Sigmoid colon (tissue), 7 donors: Measurements from ENCODE around the gene SPPL2B. TPM values are rescaled to one million over a fixed set of nuclear protein-coding genes. Genes with fewer than 3 reads are reported as not detected.
"Not testable (repeated sequence)": the region's sequence is repeated elsewhere in the genome, so short reads cannot be mapped to it uniquely, and the experiment has no call there.

Experiments
- DNase-seq: peaks from one replicate; pipeline ENCODE4 v3.0.0-alpha.2; 2019
- H3K27ac ChIP-seq, 4 donors: fragments of 200-600 bp; sonication (generic); one replicate each; pipeline ENCODE4 v1.5.1; 2016 to 2019; ENCODE audit warnings: mild to moderate bottlenecking in 1 of 4
- H3K27me3 ChIP-seq, 3 donors: fragments of 200-600 bp; sonication (generic); one replicate each; pipeline ENCODE4 v1.5.1; 2019; ENCODE audit warnings: mild to moderate bottlenecking in 1 of 3
- H3K36me3 ChIP-seq, 4 donors: fragments of 200-600 bp; sonication (generic); one replicate each; pipeline ENCODE4 v1.5.1; 2016 to 2019
- H3K4me1 ChIP-seq, 4 donors: fragments of 200-600 bp; sonication (generic); one replicate each; pipeline ENCODE4 v1.5.1; 2017 to 2019
- H3K4me3 ChIP-seq, 4 donors: fragments of 200-600 bp; sonication (generic); one replicate each; pipeline ENCODE4 v1.5.1; 2017 to 2019; ENCODE audit warnings: mild to moderate bottlenecking in 2 of 4, moderate library complexity in 1 of 4
- H3K9me3 ChIP-seq, 4 donors: fragments of 200-600 bp in 3 of 4; sonication (generic) in 3 of 4; one replicate each; pipeline versions ENCODE4 v1.5.1 to v1.6.1; 2013 to 2019
- EP300 ChIP-seq, 4 donors: sonication (generic); formaldehyde crosslinking; IDR thresholded peaks; one replicate each; pipeline ENCODE4 v1.6.1; 2017; ENCODE audit warnings: antibody characterized with exemption in 4 of 4
- POLR2A ChIP-seq, 2 donors: fragments of 450-650 bp; IDR thresholded peaks; one replicate each; pipeline ENCODE4 v1.6.1; 2016; ENCODE audit warnings: antibody characterized with exemption in 2 of 2, mild to moderate bottlenecking in 2 of 2, moderate library complexity in 2 of 2
- POLR2AphosphoS5 ChIP-seq, 4 donors: sonication (generic); formaldehyde crosslinking; IDR thresholded peaks; one replicate each; pipeline ENCODE4 v1.6.1; 2017; ENCODE audit warnings: antibody characterized with exemption in 4 of 4
- WGBS, 2 donors: extraction: QIAGEN DNeasy Blood & Tissue Kit; methylation state at CpG; one replicate each; pipeline ENCODE4 v1.1.7; 2013; 5-methylcytosine and 5-hydroxymethylcytosine counted together
- intact Hi-C: fragments of 100-400 bp; cut with DNase I; formaldehyde crosslinking; loops from one replicate; pipeline ENCODE4 v1.15.1; 2023
- polyA plus RNA-seq, 3 donors: library from polyadenylated mRNA; stranded (reverse); fragments of 200-250 nt; gene quantifications; one replicate each; pipeline ENCODE4 v1.2.3, GENCODE V29; 2013
- total RNA-seq, 4 donors: library from RNA; depleted of rRNA; stranded (reverse); fragments of >200 nt; gene quantifications; one replicate each; pipeline ENCODE4 v1.1.0, GENCODE V29; 2016
- TF ChIP-seq, protein P1 (sequence below), 4 experiments: fragments of 450-650 bp in 3 of 4; fragments of 200-600 bp in 1 of 4; IDR thresholded peaks; one replicate each; pipeline ENCODE4 v1.5.1; 2016 to 2019; ENCODE audit warnings: antibody characterized with exemption in 4 of 4, mild to moderate bottlenecking in 3 of 4, moderate library complexity in 2 of 4
- donor health status: healthy with polysubstance abuse.
- donor health status: Bipolar disorder and iron deficiency.
- donor health status: healthy.

SPPL2B gene
- total and polyA plus RNA-seq, 7 donors: 6.0 to 145 (median 17.1) TPM

DNA sequence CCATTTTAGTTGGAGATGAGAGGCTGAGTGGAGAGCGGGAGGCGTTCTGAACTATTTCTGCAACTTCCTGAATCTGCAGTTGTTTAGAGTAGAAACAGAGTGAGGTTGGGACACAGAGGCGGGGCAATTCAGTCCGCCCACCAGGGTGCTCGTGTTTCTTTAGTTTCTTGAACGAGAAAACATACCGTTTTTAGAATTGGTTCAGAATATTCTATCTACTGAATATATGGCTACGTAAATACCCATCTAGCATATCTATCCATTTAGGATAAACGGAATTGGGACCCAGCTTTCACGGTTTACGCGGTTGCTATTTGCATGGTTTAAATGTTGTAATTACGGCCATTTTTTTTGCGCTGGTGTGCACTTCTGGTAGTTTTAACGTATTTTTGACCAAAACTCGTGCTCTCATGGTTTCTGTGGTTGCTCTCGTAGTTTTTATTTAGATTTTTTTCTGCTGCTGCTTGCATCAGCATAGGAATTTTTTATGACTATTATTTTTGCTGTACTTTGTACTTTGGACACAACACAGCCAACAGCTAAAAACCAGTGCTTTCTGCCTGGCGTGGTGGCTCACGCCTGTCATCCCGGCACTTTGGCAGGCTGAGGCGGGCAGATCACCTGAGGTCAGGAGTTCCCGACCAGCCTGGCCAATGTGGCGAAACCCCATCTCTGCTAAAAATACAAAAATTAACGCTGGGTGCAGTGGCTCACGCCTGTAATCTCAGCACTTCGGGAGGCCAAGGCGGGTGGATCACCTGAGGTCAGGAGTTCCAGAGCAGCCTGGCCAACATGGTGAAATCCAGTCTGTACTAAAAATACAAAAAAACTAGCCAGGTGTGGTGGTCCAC lies 66.2 kb downstream of the SPPL2B start:
- no peaks in the 10 kb centered on the region for H3K9me3 ChIP-seq
- no peaks in the 10 kb centered on the region for H3K4me1 ChIP-seq
- no peak for DNase-seq
- no peaks in the 10 kb centered on the region for H3K36me3 ChIP-seq
- TF ChIP-seq POLR2A (IDR thresholded peaks at IDR 0.05): no peak
- TF ChIP-seq, protein P1, sequence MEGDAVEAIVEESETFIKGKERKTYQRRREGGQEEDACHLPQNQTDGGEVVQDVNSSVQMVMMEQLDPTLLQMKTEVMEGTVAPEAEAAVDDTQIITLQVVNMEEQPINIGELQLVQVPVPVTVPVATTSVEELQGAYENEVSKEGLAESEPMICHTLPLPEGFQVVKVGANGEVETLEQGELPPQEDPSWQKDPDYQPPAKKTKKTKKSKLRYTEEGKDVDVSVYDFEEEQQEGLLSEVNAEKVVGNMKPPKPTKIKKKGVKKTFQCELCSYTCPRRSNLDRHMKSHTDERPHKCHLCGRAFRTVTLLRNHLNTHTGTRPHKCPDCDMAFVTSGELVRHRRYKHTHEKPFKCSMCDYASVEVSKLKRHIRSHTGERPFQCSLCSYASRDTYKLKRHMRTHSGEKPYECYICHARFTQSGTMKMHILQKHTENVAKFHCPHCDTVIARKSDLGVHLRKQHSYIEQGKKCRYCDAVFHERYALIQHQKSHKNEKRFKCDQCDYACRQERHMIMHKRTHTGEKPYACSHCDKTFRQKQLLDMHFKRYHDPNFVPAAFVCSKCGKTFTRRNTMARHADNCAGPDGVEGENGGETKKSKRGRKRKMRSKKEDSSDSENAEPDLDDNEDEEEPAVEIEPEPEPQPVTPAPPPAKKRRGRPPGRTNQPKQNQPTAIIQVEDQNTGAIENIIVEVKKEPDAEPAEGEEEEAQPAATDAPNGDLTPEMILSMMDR (IDR thresholded peaks at IDR 0.05): no peak
- TF ChIP-seq POLR2AphosphoS5 (IDR thresholded peaks at IDR 0.05): peak in 1 of 4 donors; percentile 17
- no peak for TF ChIP-seq EP300 (IDR thresholded peaks at IDR 0.05)
- H3K27ac ChIP-seq: peak overlapping the region in 1 of 4 donors; percentile 14
- H3K27me3 ChIP-seq: peaks cover 0 to 11% (median 4%) of the 10 kb centered on the region in 3 donors
- H3K4me3 ChIP-seq: no peak overlapping the region
- 8 to 42% methylated on average over 27 of the region's 27 CpGs for WGBS, 2 donors
- intact Hi-C loops: no loop called here

DNA sequence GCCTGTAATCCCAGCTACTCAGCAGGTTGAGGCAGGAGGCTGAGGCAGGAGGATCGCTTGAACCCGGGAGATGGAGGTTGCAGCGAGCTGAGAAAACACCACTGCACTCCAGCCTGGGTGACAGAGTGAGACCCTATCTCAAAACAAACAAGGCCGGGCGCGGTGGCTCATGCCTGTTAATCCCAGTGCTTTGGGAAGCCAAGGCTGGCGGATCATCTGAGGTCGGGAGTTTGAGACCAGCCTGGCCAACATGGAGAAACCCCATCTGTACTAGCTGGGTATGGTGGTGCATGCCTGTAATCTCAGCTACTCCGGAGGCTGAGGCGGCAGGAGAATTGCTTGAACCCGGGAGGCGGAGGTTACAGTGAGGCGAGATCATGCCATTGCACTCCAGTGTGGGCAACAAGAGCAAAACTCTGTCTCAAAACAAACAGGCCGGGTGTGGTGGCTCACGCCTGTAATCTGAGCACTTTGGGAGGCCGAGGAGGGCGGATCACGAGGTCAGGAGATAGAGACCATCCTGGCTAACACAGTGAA lies 66.9 kb downstream of the SPPL2B start:
- peaks cover 0 to 11% (median 4%) of the 10 kb centered on the region in 3 donors for H3K27me3 ChIP-seq
- H3K4me1 ChIP-seq, H3K36me3 ChIP-seq, H3K9me3 ChIP-seq, intact Hi-C loops, H3K4me3 ChIP-seq, DNase-seq, H3K27ac ChIP-seq: not testable (repeated sequence)
- WGBS, 2 donors: 65 to 92% methylated on average over 18 of the region's 18 CpGs

- intact Hi-C loops, H3K36me3 ChIP-seq: not testable (repeated sequence)
Observed at GRCh38 chr19:2397173-2397572, 68.7 kb downstream of the SPPL2B start.

DNA sequence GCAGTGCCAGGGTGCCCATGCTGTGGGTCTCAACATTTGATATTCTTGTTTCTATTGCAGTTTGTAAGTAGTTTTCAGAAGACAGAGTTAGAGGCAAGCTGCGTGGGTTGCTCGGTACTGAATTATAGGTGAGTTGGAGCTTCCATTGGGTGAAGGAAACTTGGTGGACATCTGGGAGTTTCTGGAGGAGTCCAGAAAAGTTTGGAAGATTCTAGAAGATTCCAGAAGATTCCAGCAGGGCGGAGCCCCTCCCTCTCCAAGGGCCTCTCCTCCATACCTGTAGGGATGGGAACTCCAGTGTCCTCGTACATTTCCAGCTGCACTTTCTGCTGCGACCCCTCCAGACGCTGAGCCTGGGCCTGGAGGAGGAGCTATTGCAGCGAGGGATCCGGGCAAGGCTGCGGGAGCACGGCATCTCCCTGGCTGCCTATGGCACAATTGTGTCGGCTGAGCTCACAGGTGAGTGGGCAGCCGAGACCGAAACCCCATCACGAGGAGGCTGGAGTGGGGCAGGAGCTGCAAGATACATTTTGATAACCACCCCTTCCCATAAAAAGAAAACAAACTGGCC lies 70.3 kb downstream of the SPPL2B start:
- Histone ChIP-seq H3K36me3 (no peaks in the 10 kb centered on the region), H3K4me3 (no peak overlapping the region), H3K9me3 (no peaks in the 10 kb centered on the region), H3K27me3 (peaks cover 0 to 11% (median 4%) of the 10 kb centered on the region in 3 donors), H3K4me1 (no peaks in the 10 kb centered on the region), H3K27ac (no peak overlapping the region)
- 89 to 92% methylated on average over 14 of the region's 14 CpGs for WGBS, 2 donors
- TF ChIP-seq POLR2AphosphoS5 (IDR thresholded peaks at IDR 0.05): no peak
- TF ChIP-seq, protein P1 (IDR thresholded peaks at IDR 0.05): no peak
- no peak for TF ChIP-seq EP300 (IDR thresholded peaks at IDR 0.05)
- TF ChIP-seq POLR2A (IDR thresholded peaks at IDR 0.05): no peak
- intact Hi-C loops: no loop called here
- no peak for DNase-seq

More at GRCh38 chr19:2397173-2397572, 68.7 kb downstream of the SPPL2B start:
- H3K9me3 ChIP-seq, DNase-seq, H3K4me3 ChIP-seq, H3K4me1 ChIP-seq, H3K27ac ChIP-seq: not testable (repeated sequence)
- H3K27me3 ChIP-seq: peaks cover 0 to 11% (median 4%) of the 10 kb centered on the region in 3 donors
- 95 to 96% methylated on average over 7 of the region's 7 CpGs for WGBS, 2 donors

DNA sequence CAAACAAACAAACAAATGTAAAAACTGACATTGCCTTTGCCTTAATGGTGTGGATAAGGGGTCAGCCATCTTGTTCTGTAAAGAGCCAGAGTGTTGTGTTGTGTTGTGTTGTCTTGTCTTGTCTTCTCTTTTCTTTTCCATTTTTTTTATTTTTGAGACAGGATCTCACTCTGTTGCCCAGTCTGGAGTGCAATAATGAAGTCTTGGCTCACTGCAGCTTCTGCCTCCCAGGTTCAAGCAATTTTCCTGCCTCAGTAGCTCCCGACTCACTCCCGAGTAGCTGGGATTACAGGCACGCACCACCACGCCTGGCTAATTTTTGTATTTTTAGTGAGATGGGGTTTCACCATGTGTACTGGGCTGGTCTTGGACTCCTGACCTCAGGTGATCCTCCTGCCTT lies 71.1 kb downstream of the SPPL2B start:
- TF ChIP-seq POLR2AphosphoS5 (IDR thresholded peaks at IDR 0.05) (no peak), EP300 (IDR thresholded peaks at IDR 0.05) (no peak), POLR2A (IDR thresholded peaks at IDR 0.05) (no peak)
- TF ChIP-seq, protein P1 (IDR thresholded peaks at IDR 0.05): no peak
- no peaks in the 10 kb centered on the region for H3K9me3 ChIP-seq
- DNase-seq: no peak
- peaks cover 0 to 11% (median 4%) of the 10 kb centered on the region in 3 donors for H3K27me3 ChIP-seq
- H3K4me1 ChIP-seq: no peaks in the 10 kb centered on the region
- WGBS, 2 donors: 95% methylated on average over 4 of the region's 4 CpGs
- intact Hi-C loops: no loop called here
- H3K4me3 ChIP-seq: no peak overlapping the region
- no peak overlapping the region for H3K27ac ChIP-seq
- H3K36me3 ChIP-seq: no peaks in the 10 kb centered on the region

Other genes starting within 250 kb of the SPPL2B start
- 10 to 100 TPM; 25.7 to 65.4 (median 32.0) TPM for gene MOB3A, start 232.4 kb upstream of the SPPL2B start, total RNA-seq
- gene MOB3A, start 232.4 kb upstream of the SPPL2B start, polyA plus RNA-seq: 10 to 100 TPM; 14.4 to 36.1 (median 14.6) TPM
- gene IZUMO4, start 231.8 kb upstream of the SPPL2B start, total RNA-seq: 1 to 10 TPM; 2.3 to 6.0 (median 4.6) TPM
- gene IZUMO4, start 231.8 kb upstream of the SPPL2B start, polyA plus RNA-seq: 1 to 10 TPM; 2.4 to 8.5 (median 3.5) TPM
- 10 to 100 TPM; 43.1 to 83.1 (median 51.2) TPM for gene AP3D1, start 177.1 kb upstream of the SPPL2B start, total RNA-seq
- gene AP3D1, start 177.1 kb upstream of the SPPL2B start, polyA plus RNA-seq: 100 to 1,000 TPM in 1 of 3 donors, 10 to 100 TPM in 2; 47.4 to 127 (median 72.6) TPM
- gene DOT1L, start 164.8 kb upstream of the SPPL2B start, total RNA-seq: 1 to 10 TPM; 4.6 to 8.0 (median 6.3) TPM
- 10 to 100 TPM in 2 of 3 donors, 1 to 10 TPM in 1; 6.9 to 26.0 (median 12.6) TPM for gene DOT1L, start 164.8 kb upstream of the SPPL2B start, polyA plus RNA-seq
- 10 to 100 TPM; 40.7 to 57.3 (median 42.8) TPM for gene PLEKHJ1, start 92.4 kb upstream of the SPPL2B start, total RNA-seq
- gene PLEKHJ1, start 92.4 kb upstream of the SPPL2B start, polyA plus RNA-seq: 100 to 1,000 TPM; 228 to 255 (median 247) TPM
- 10 to 100 TPM; 17.5 to 59.8 (median 24.4) TPM for gene SF3A2, start 91.9 kb upstream of the SPPL2B start, total RNA-seq
- gene SF3A2, start 91.9 kb upstream of the SPPL2B start, polyA plus RNA-seq: 10 to 100 TPM; 16.9 to 61.3 (median 26.4) TPM
- gene AMH, start 79.4 kb upstream of the SPPL2B start, total RNA-seq: 1 to 10 TPM in 2 of 4 donors, under 1 TPM in 1, not detected in 1; 0.99 to 1.9 (median 1.8) TPM
- 1 to 10 TPM in 1 of 3 donors, under 1 TPM in 1, not detected in 1; 0.69 to 3.3 TPM for gene AMH, start 79.4 kb upstream of the SPPL2B start, polyA plus RNA-seq
- gene JSRP1, start 72.3 kb upstream of the SPPL2B start, total RNA-seq: under 1 TPM in 1 of 4 donors, not detected in 3; 0.36 TPM
- gene JSRP1, start 72.3 kb upstream of the SPPL2B start, polyA plus RNA-seq: 1 to 10 TPM in 2 of 3 donors, not detected in 1; 1.0 to 1.6 TPM
- gene PEAK3, start 46.5 kb upstream of the SPPL2B start, total RNA-seq: under 1 TPM; 0.41 to 0.82 (median 0.63) TPM
- gene PEAK3, start 46.5 kb upstream of the SPPL2B start, polyA plus RNA-seq: under 1 TPM; under 0.01 to 0.74 (median 0.46) TPM
- under 1 TPM in 1 of 4 donors, not detected in 3; 0.14 TPM for gene LINGO3, start 20.5 kb upstream of the SPPL2B start, total RNA-seq
- under 1 TPM in 1 of 3 donors, not detected in 2; 0.70 TPM for gene LINGO3, start 20.5 kb upstream of the SPPL2B start, polyA plus RNA-seq
- 100 to 1,000 TPM in 2 of 4 donors, 10 to 100 TPM in 2; 51.5 to 139 (median 100) TPM for gene LSM7, start 98 bp upstream of the SPPL2B start, total RNA-seq
- gene LSM7, start 98 bp upstream of the SPPL2B start, polyA plus RNA-seq: 100 to 1,000 TPM; 234 to 427 (median 235) TPM
- gene TMPRSS9, start 31.6 kb downstream of the SPPL2B start, total RNA-seq: under 1 TPM in 3 of 4 donors, not detected in 1; 0.16 to 0.68 (median 0.28) TPM
- gene TMPRSS9, start 31.6 kb downstream of the SPPL2B start, polyA plus RNA-seq: under 1 TPM in 1 of 3 donors, not detected in 2; 0.26 TPM
- gene TIMM13, start 98.9 kb downstream of the SPPL2B start, total RNA-seq: 10 to 100 TPM; 23.6 to 29.3 (median 26.3) TPM
- gene TIMM13, start 98.9 kb downstream of the SPPL2B start, polyA plus RNA-seq: 100 to 1,000 TPM in 2 of 3 donors, 10 to 100 TPM in 1; 92.2 to 135 (median 101) TPM
- 10 to 100 TPM in 3 of 4 donors, 1 to 10 TPM in 1; 7.4 to 19.7 (median 12.6) TPM for gene LMNB2, start 128.3 kb downstream of the SPPL2B start, total RNA-seq
- 10 to 100 TPM; 15.0 to 74.4 (median 20.3) TPM for gene LMNB2, start 128.3 kb downstream of the SPPL2B start, polyA plus RNA-seq
- 100 to 1,000 TPM in 2 of 4 donors, 10 to 100 TPM in 2; 82.0 to 708 (median 108) TPM for gene GADD45B, start 147.4 kb downstream of the SPPL2B start, total RNA-seq
- gene GADD45B, start 147.4 kb downstream of the SPPL2B start, polyA plus RNA-seq: 10 to 100 TPM; 25.0 to 56.3 (median 54.7) TPM